WERI-Rb-1 (cell line): ENCODE measurements around the gene CDHR1.
A peak's percentile ranks its signal among the peaks of the same experiment; 100 is the strongest.

Source experiments
- DNase-seq: peaks from one replicate; pipeline ENCODE4 v3.0.0-alpha.2; 2020
- H3K27ac ChIP-seq: fragments of 250-450 bp; sonication (Bioruptor Pico); 2 replicates; pipeline ENCODE4 v1.5.1; 2020; ENCODE audit warnings: mild to moderate bottlenecking, moderate library complexity
- H3K27me3 ChIP-seq: fragments of 250-450 bp; sonication (Bioruptor Pico); 2 replicates; pipeline ENCODE4 v1.5.1; 2021; ENCODE audit warnings: mild to moderate bottlenecking, low read depth, moderate library complexity; ENCODE audit not compliant: insufficient read depth, severe bottlenecking
- H3K36me3 ChIP-seq: fragments of 250-450 bp; sonication (Bioruptor Pico); 2 replicates; pipeline ENCODE4 v1.5.1; 2020; ENCODE audit warnings: mild to moderate bottlenecking, moderate library complexity
- H3K4me3 ChIP-seq: 2 replicates; pipeline ENCODE4 v1.5.1; 2011; ENCODE audit warnings: low read depth, mild to moderate bottlenecking, control low read depth, low read length
- H3K9me3 ChIP-seq: fragments of 250-450 bp; sonication (Bioruptor Pico); 2 replicates; pipeline ENCODE4 v1.5.1; 2021; ENCODE audit warnings: mild to moderate bottlenecking, moderate library complexity; ENCODE audit not compliant: severe bottlenecking
- TF ChIP-seq, protein P1 (sequence below): IDR thresholded peaks from 2 replicates; pipeline ENCODE4 v1.5.1; 2011; ENCODE audit warnings: low read depth, mild to moderate bottlenecking, control low read depth, inconsistent platforms, low read length

The CDHR1 gene

DNA sequence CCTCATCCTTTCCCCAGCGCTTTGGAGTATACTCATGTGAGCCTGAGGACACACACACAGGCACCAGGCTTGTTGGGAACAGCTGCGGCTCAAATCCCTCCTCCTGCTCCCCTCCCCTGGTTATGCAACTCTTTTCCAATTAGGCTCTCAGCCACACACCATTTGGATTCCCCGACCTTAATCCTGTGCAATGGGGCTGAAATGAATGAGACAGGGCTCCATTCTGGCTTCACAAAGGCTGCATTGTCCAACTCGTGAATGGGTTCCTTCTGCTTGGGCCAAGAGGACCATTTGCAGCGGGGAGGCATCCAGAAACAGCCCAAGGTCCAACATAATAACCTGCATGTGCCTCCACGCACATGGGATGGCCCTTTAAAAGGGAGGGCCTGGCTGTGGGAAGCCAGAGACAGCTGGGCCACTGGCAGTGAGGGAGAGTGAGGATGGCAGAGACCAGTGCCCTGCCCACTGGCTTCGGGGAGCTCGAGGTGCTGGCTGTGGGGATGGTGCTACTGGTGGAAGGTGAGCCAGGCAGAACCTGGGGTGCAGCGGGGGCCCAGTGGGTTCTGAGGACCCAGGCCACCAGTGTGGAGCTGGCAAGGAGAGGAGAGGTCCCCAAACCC is 50.4 kb downstream of the CDHR1 start, which contains the start of gene RGR:
TSS of gene RGR (plus strand) at position 403 of the 620 bp plus-strand sequence. CDS start at position 441, 38 bp downstream.
- no peaks in the 10 kb centered on the region for H3K27me3 ChIP-seq
- H3K27ac ChIP-seq = peak within 1 kb of the TSS; percentile 91
- peak; percentile 91 for DNase-seq
- no peaks in the 10 kb centered on the region for H3K9me3 ChIP-seq
- TF ChIP-seq, protein P1, sequence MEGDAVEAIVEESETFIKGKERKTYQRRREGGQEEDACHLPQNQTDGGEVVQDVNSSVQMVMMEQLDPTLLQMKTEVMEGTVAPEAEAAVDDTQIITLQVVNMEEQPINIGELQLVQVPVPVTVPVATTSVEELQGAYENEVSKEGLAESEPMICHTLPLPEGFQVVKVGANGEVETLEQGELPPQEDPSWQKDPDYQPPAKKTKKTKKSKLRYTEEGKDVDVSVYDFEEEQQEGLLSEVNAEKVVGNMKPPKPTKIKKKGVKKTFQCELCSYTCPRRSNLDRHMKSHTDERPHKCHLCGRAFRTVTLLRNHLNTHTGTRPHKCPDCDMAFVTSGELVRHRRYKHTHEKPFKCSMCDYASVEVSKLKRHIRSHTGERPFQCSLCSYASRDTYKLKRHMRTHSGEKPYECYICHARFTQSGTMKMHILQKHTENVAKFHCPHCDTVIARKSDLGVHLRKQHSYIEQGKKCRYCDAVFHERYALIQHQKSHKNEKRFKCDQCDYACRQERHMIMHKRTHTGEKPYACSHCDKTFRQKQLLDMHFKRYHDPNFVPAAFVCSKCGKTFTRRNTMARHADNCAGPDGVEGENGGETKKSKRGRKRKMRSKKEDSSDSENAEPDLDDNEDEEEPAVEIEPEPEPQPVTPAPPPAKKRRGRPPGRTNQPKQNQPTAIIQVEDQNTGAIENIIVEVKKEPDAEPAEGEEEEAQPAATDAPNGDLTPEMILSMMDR = no peak
- H3K36me3 ChIP-seq = no peaks in the 10 kb centered on the region
- peak within 1 kb of the TSS; percentile 41 for H3K4me3 ChIP-seq

DNA sequence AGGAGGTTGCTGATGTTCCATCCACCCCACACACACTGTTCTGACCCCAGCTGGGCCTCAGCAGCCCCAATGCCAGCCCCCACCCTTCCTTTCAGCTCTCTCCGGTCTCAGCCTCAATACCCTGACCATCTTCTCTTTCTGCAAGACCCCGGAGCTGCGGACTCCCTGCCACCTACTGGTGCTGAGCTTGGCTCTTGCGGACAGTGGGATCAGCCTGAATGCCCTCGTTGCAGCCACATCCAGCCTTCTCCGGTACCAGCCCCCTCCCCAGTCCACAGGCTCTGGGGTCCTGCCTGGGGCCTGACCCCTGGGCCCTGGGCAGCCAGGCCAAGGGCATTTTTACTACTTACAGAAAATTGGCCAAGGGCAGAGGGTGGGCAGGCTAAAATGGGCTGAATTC is 53.2 kb downstream of the CDHR1 start:
- TF ChIP-seq, protein P1 = no peak
- Histone ChIP-seq H3K27me3 (no peaks in the 10 kb centered on the region), H3K9me3 (no peaks in the 10 kb centered on the region), H3K4me3 (no peak overlapping the region), H3K36me3 (no peaks in the 10 kb centered on the region), H3K27ac (no peak overlapping the region)
- DNase-seq = no peak

DNA sequence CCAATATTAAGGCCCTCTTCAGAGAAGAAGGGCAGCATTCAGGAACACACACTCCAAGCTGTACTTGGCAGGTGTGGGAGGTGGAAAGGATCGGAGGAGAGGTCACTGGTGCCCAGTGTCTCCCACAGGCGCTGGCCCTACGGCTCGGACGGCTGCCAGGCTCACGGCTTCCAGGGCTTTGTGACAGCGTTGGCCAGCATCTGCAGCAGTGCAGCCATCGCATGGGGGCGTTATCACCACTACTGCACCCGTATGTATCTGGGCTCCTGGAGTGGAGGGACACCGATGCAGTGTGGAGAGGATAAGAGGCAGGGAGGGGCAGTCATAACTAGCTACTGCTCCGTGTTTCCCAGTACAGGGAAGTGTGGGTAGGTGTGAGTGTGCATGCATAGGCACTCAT is 54.5 kb downstream of the CDHR1 start:
- H3K27ac ChIP-seq = no peak overlapping the region
- H3K9me3 ChIP-seq = no peaks in the 10 kb centered on the region
- H3K27me3 ChIP-seq = no peaks in the 10 kb centered on the region
- no peaks in the 10 kb centered on the region for H3K36me3 ChIP-seq
- TF ChIP-seq, protein P1 = no peak
- no peak overlapping the region for H3K4me3 ChIP-seq
- no peak for DNase-seq

DNA sequence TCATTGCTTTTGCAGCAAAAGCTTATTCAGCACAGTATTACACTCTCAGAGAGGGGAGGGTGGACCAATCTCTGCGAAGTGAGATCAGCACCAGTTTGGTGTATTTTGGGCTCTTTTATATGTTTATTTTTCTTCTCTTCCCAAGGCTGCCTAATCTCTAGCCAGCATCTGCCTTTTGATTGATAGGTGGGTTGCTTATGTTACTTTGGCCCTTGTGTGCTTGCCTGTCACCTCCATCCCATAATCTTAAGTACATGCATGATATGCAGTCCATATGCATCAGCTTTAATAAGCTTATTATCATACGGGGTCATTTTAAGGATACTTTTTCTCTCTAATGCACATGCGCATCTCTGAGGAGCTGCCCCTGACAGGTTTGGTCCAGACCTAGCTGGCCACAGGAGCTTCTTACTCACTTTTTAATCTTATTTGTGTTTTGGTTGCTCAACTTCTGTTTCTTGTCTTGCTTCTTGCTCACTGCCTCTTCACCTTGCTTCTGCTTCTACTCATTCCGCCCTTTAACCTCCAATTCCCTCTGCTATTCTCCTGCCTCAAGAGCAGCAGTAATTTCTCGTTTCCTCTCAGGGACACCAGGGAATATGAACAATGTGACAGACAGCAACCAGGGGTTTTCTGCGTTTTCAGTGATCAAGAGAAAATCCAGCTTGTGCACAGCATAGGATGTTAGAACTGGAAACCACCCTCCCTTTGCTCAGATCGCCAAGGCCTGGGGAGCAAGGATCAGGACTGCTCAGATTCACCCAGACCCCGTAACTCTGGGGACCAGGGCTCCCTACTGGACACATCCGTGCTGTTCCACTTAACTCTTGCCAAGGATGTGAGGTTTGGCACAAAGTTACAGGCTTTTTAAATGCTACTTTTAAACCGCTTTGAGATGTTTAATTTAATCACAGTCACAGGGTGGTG is 60.5 kb downstream of the CDHR1 start:
- TF ChIP-seq, protein P1 = no peak
- no peak overlapping the region for H3K4me3 ChIP-seq
- no peaks in the 10 kb centered on the region for H3K9me3 ChIP-seq
- no peaks in the 10 kb centered on the region for H3K36me3 ChIP-seq
- no peak for DNase-seq
- no peak overlapping the region for H3K27ac ChIP-seq
- H3K27me3 ChIP-seq = no peaks in the 10 kb centered on the region

DNA sequence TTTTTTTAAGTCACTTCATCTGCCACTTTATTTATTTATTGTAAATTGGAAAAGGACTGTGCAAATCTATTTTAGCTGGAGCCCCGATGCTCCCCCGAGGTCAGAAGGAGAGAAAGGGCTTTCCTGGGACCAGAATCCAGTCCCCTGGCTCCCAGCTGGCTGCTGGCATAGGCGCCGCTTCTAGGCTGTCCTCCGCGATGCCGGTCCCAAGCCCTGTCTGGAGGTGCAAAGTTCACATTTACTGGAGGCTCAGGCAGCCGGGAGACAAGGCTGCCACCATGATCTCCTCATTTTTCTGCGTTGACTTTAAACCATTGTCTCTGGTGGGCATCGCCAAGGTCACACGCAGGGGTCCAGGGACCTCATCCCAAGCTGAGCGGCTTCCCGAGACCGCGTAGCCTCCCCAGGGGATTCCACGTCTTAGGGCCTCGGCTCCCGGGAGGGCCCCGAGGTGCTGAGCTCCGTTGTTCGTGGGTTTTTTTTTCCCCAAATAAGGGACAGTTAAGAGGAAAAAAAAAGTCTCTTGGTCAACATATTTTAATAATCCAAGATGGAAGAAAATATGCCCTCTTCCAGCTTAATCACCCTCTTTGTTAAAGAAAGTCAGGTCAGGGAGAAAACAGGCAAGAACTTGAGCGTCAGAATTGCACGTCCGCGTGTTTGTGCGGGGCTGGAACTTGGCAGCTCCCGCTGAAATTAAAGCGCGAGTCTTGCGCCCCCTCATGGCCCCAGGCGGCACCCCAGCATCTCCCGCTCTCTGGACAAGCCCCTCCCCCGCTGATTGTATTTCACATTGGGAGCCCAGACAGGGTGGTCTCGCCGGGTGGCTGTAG is 62.4 kb downstream of the CDHR1 start:
- Histone ChIP-seq H3K27me3 (no peaks in the 10 kb centered on the region), H3K36me3 (no peaks in the 10 kb centered on the region), H3K4me3 (no peak overlapping the region), H3K27ac (peak overlapping the region; percentile 6; the same call in 1 of the 2 replicates), H3K9me3 (no peaks in the 10 kb centered on the region)
- TF ChIP-seq, protein P1 = peak; percentile 70
- DNase-seq = peak; percentile 72
